ENCODE data around the gene VWA7.

VWA7 gene

GRCh38 chr6:31778193-31778592 lies 1.1 kb upstream of the VWA7 start:
- DNase-seq, result no peak

GRCh38 chr6:31777667-31778050 lies 531 bp upstream of the VWA7 start:
- DNase-seq, result no peak

GRCh38 chr6:31776485-31776988 lies 591 bp downstream of the VWA7 start:
- DNase-seq, result peak; percentile 64

- no peak for DNase-seq
Observed at GRCh38 chr6:31775633-31776484, 1.3 kb downstream of the VWA7 start.

GRCh38 chr6:31775184-31775583 lies 1.9 kb downstream of the VWA7 start:
- no peak for DNase-seq

- DNase-seq, result no peak
Observed at GRCh38 chr6:31771992-31772358, 5.2 kb downstream of the VWA7 start.

GRCh38 chr6:31770860-31771259 lies 6.3 kb downstream of the VWA7 start:
- DNase-seq, result no peak

GRCh38 chr6:31769684-31770371 lies 7.3 kb downstream of the VWA7 start:
- DNase-seq, result peak; percentile 51

GRCh38 chr6:31768363-31769257 lies 8.5 kb downstream of the VWA7 start:
- no peak for DNase-seq

- DNase-seq, result no peak
Observed at GRCh38 chr6:31767096-31767645, 10.0 kb downstream of the VWA7 start.

- no peak for DNase-seq
Observed at GRCh38 chr6:31765910-31766794, 11.0 kb downstream of the VWA7 start.

- DNase-seq, result no peak
Observed at GRCh38 chr6:31765559-31765909, 11.6 kb downstream of the VWA7 start.

- no peak for DNase-seq
Observed at GRCh38 chr6:31764198-31764597, 12.9 kb downstream of the VWA7 start.

GRCh38 chr6:31763619-31763940 lies 13.5 kb downstream of the VWA7 start:
- no peak for DNase-seq

- no peak for DNase-seq
Observed at GRCh38 chr6:31762878-31763618, 14.1 kb downstream of the VWA7 start.

GRCh38 chr6:31762356-31762755 lies 14.8 kb downstream of the VWA7 start, which contains the start of gene SAPCD1:
SAPCD1 (plus strand) TSS chr6:31762656; CDS start chr6:31763055, 399 bp downstream.
- DNase-seq, result no peak

- no peak for DNase-seq
Observed at GRCh38 chr6:31761343-31761742, 15.8 kb downstream of the VWA7 start.

- no peak for DNase-seq
Observed at GRCh38 chr6:31760790-31761189, 16.3 kb downstream of the VWA7 start.

GRCh38 chr6:31758281-31758680 lies 18.8 kb downstream of the VWA7 start:
- no peak for DNase-seq

GRCh38 chr6:31752739-31753319 lies 24.3 kb downstream of the VWA7 start:
- DNase-seq, result no peak

Data from NCI-H2171 treated with DMSO at 0.1 percent for 48 hours (cell line).